Endothelial cell (in vitro differentiated cells): ENCODE data around the gene IGSF9B. TPM values are rescaled to one million over a fixed set of nuclear protein-coding genes. Genes with fewer than 3 reads are reported as not detected.

ENCODE experiments used
- DNase-seq: peaks from one replicate; pipeline ENCODE4 v3.0.0; 2021; ENCODE audit warnings: low spot score
- H3K27ac Mint-ChIP-seq: one replicate; pipeline ENCODE4 v1.8.0; 2021; ENCODE audit warnings: mixed read lengths, inconsistent platforms; ENCODE audit not compliant: unreplicated experiment
- H3K27me3 Mint-ChIP-seq: one replicate; pipeline ENCODE4 v1.8.0; 2021; ENCODE audit warnings: mild to moderate bottlenecking, moderate library complexity, mixed read lengths, inconsistent platforms; ENCODE audit not compliant: unreplicated experiment
- H3K36me3 Mint-ChIP-seq: one replicate; pipeline ENCODE4 v1.8.0; 2021; ENCODE audit warnings: mild to moderate bottlenecking, low read depth, mixed read lengths, inconsistent platforms; ENCODE audit not compliant: unreplicated experiment
- H3K4me1 Mint-ChIP-seq: one replicate; pipeline ENCODE4 v1.8.0; 2021; ENCODE audit warnings: mild to moderate bottlenecking, mixed read lengths, inconsistent platforms; ENCODE audit not compliant: unreplicated experiment
- H3K4me3 Mint-ChIP-seq: one replicate; pipeline ENCODE4 v1.8.0; 2021; ENCODE audit warnings: mild to moderate bottlenecking, mixed read lengths, inconsistent platforms; ENCODE audit not compliant: unreplicated experiment
- H3K9me3 Mint-ChIP-seq: one replicate; pipeline ENCODE4 v1.8.0; 2021; ENCODE audit warnings: mixed read lengths, inconsistent platforms; ENCODE audit not compliant: unreplicated experiment
- total RNA-seq: library from RNA; stranded (reverse); fragmentation: NEBNext Ultra II Directional; extraction: Animal tissue kit (Norgen Biotek cat#: 25700); gene quantifications from one replicate; pipeline ENCODE4 v1.2.1, GENCODE V29; 2021; ENCODE audit not compliant: unreplicated experiment
- TF ChIP-seq, protein P1 (sequence below): fragments of 200-600 bp; sonication (generic); IDR thresholded peaks from one replicate; pipeline ENCODE4 v1.5.0; 2021; ENCODE audit warnings: antibody characterized with exemption; ENCODE audit not compliant: unreplicated experiment

The IGSF9B gene
- total RNA-seq, 1 donor from 2014 or later = 6.6 TPM

DNA sequence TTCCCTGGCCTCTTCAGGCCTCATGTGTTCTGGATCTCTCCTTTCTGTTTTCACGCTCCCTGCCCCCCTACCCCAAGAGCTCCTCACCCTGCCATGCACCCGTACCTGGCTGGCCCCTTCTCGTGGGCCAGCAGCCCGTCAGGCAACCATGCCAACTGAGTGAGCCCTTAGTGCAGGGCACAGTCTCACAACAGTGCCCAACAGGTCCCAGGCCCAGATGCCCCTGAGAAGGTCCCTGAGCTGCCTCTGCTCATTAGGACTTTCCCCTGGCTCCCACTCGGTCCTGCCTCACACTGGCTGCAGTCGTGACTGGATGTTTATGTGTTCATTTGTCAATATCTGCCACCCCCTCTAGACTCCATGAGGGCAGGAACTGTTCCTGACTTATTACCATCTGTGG lies 44.8 kb upstream of the IGSF9B start:
- Mint-ChIP-seq H3K4me1 (peaks cover 43% of the 10 kb centered on the region), H3K36me3 (peaks cover 3% of the 10 kb centered on the region), H3K27ac (no peak overlapping the region), H3K4me3 (no peak overlapping the region), H3K27me3 (peaks cover 9% of the 10 kb centered on the region), H3K9me3 (no peaks in the 10 kb centered on the region)
- TF ChIP-seq, protein P1, sequence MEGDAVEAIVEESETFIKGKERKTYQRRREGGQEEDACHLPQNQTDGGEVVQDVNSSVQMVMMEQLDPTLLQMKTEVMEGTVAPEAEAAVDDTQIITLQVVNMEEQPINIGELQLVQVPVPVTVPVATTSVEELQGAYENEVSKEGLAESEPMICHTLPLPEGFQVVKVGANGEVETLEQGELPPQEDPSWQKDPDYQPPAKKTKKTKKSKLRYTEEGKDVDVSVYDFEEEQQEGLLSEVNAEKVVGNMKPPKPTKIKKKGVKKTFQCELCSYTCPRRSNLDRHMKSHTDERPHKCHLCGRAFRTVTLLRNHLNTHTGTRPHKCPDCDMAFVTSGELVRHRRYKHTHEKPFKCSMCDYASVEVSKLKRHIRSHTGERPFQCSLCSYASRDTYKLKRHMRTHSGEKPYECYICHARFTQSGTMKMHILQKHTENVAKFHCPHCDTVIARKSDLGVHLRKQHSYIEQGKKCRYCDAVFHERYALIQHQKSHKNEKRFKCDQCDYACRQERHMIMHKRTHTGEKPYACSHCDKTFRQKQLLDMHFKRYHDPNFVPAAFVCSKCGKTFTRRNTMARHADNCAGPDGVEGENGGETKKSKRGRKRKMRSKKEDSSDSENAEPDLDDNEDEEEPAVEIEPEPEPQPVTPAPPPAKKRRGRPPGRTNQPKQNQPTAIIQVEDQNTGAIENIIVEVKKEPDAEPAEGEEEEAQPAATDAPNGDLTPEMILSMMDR = no peak
- no peak for DNase-seq

DNA sequence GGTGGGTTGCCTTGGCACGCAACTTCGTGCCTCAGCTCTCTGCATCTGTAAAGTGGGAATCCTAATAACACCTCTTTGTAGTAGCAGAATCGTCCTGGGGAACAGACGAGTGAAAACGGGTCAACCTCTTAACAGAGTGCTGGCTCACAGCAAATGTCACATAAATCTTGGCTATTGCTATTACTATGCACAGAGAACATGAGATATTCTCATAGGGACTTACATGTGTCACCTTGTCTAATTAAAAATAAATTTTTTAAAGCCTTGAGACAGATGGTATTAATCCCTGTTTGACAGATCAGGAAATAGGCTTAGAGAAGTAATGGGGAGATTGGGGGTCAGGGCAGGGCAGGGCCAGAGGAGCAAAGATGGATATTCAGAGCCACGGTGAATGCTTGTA lies 44.3 kb upstream of the IGSF9B start:
- Mint-ChIP-seq H3K9me3 (no peaks in the 10 kb centered on the region), H3K4me1 (peaks cover 48% of the 10 kb centered on the region), H3K27ac (no peak overlapping the region), H3K27me3 (peaks cover 8% of the 10 kb centered on the region), H3K4me3 (no peak overlapping the region), H3K36me3 (peaks cover 3% of the 10 kb centered on the region)
- TF ChIP-seq, protein P1 = no peak
- no peak for DNase-seq

DNA sequence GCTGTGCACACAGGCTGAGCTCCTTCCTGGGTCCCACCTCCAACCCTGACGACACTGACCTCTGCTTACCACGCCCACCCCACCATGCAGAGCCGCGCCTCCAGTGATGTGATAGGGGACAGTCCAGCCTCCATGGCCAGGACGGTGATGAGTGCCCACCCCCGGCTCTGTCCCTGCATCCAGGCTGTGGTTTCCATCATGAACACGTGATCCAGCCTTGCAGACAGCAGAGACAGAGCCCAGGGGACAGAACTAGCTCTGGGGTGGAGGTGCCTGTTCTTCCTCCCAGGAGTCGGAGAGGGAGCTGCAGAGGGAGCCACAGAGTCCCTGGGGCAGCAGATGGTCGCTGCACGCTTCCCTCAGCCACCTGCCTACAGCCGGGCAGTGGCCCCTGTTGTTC lies 42.6 kb upstream of the IGSF9B start:
- Mint-ChIP-seq H3K4me1 (peaks cover 52% of the 10 kb centered on the region), H3K9me3 (no peaks in the 10 kb centered on the region), H3K4me3 (no peak overlapping the region), H3K27me3 (peaks cover 7% of the 10 kb centered on the region), H3K36me3 (peaks cover 3% of the 10 kb centered on the region), H3K27ac (no peak overlapping the region)
- TF ChIP-seq, protein P1 = no peak
- no peak for DNase-seq

DNA sequence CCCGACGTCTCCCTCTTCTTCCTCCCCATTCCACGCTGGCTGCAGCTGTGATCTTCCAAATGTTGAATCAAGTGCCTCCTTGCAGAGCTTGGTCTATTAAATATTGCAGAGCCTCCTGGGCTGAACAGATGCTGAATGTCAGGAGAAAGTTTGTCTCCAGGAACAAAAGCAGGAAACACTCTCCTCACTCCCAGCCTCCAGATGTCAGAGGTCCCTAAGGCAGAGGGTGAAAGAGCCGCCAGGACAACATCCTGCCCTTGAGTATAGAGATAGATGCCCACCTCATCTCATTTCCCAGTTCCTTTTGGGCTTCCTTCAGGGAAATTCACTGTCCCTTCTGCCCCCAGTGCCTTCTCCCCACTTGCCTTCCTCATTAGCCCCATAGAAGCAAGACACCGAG lies 40.8 kb upstream of the IGSF9B start:
- Mint-ChIP-seq H3K27me3 (peaks cover 10% of the 10 kb centered on the region), H3K36me3 (peaks cover 3% of the 10 kb centered on the region), H3K4me1 (peaks cover 42% of the 10 kb centered on the region), H3K9me3 (no peaks in the 10 kb centered on the region), H3K4me3 (peak overlapping the region; percentile 47), H3K27ac (peak overlapping the region; percentile 90)
- TF ChIP-seq, protein P1 = no peak
- peak; percentile 28 for DNase-seq

DNA sequence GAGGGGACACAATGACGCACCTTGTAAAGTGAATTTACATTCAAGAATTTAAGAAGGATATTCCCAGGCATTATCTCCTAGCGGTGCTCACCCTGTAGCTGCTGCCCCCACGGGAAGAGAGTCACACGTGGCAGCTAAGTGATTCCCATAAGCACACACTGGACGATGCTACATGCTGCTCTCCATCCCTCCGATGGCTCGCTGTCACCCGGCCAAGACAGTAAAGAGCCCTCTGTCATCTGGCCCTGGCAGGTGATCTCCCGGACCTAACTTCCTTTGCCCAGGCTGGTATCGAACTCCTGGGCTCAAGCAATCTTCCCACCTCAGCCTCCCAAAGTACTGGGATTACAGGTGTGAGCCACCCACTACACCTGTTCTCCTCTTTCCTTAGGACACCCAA lies 39.9 kb upstream of the IGSF9B start:
- no peak for DNase-seq
- Mint-ChIP-seq H3K9me3 (no peaks in the 10 kb centered on the region), H3K4me3 (no peak overlapping the region), H3K27me3 (peaks cover 11% of the 10 kb centered on the region), H3K27ac (peak overlapping the region; percentile 90), H3K36me3 (no peaks in the 10 kb centered on the region), H3K4me1 (peaks cover 50% of the 10 kb centered on the region)
- TF ChIP-seq, protein P1 = no peak
